Panc1 (cell line): Measurements from ENCODE around the gene CFAP97.

Source experiments
- CTCF ChIP-seq: fragments of 450-650 bp; IDR thresholded peaks from 2 replicates; pipeline ENCODE4 v1.5.1; 2017; ENCODE audit warnings: mild to moderate bottlenecking
- POLR2AphosphoS5 ChIP-seq: IDR thresholded peaks from 2 replicates; pipeline ENCODE4 v1.6.1; 2012; ENCODE audit warnings: mild to moderate bottlenecking, low read depth, low read length, moderate library complexity
- REST ChIP-seq, 2 experiments: IDR thresholded peaks; 2 replicates each; pipeline ENCODE4 v1.6.1; 2011 to 2012; ENCODE audit warnings: low read depth in 2 of 2, control low read depth in 1 of 2, low read length in 1 of 2, mild to moderate bottlenecking in 1 of 2, moderate library complexity in 1 of 2; ENCODE audit not compliant: insufficient read depth in 1 of 2
- SIN3A ChIP-seq: IDR thresholded peaks from 2 replicates; pipeline ENCODE4 v1.6.1; 2012; ENCODE audit warnings: low read depth, mild to moderate bottlenecking, low read length, moderate library complexity, borderline replicate concordance; ENCODE audit not compliant: insufficient read depth
- TCF7L2 ChIP-seq: IDR thresholded peaks from 2 replicates; pipeline ENCODE4 v1.6.1; 2011; ENCODE audit warnings: mild to moderate bottlenecking, low read depth, low read length, inconsistent platforms

- TF ChIP-seq CTCF (no peak), REST (IDR thresholded peaks at IDR 0.05; ENCODE audit: insufficient read depth in 1 of 2, low read depth in 2 of 2, low read length in 1 of 2) (no peak), SIN3A (no peak), POLR2AphosphoS5 (no peak), TCF7L2 (no peak)
These were observed 15.9 kb upstream of the CFAP97 start for GRCh38 chr4:185219551-185220344.
